ENCODE data around the gene TMEM39B.

Gene TMEM39B

GRCh38 chr1:32047701-32048100 is 25.0 kb upstream of the TMEM39B start:
- H3K4me3 Mint-ChIP-seq: no peak overlapping the region

GRCh38 chr1:32048440-32048839 is 24.3 kb upstream of the TMEM39B start:
- peaks cover 70% of the 10 kb centered on the region for H3K36me3 Mint-ChIP-seq (ENCODE audit: low read depth)
- H3K4me1 Mint-ChIP-seq: no peaks in the 10 kb centered on the region
- H3K27ac Mint-ChIP-seq: no peak overlapping the region
- H3K9me3 Mint-ChIP-seq: no peaks in the 10 kb centered on the region
- H3K4me3 Mint-ChIP-seq: no peak overlapping the region
- TF ChIP-seq CTCF (IDR thresholded peaks at IDR 0.05): no peak
- H3K27me3 Mint-ChIP-seq (ENCODE audit: low read depth, poor library complexity): no peaks in the 10 kb centered on the region
- DNase-seq: no peak

More at GRCh38 chr1:32047701-32048100, 25.0 kb upstream of the TMEM39B start:
- DNase-seq: no peak
- no peak overlapping the region for H3K27ac Mint-ChIP-seq
- no peaks in the 10 kb centered on the region for H3K9me3 Mint-ChIP-seq
- H3K36me3 Mint-ChIP-seq (ENCODE audit: low read depth): peaks cover 63% of the 10 kb centered on the region
- no peak for TF ChIP-seq CTCF (IDR thresholded peaks at IDR 0.05)
- H3K4me1 Mint-ChIP-seq: no peaks in the 10 kb centered on the region
- H3K27me3 Mint-ChIP-seq (ENCODE audit: low read depth, poor library complexity): no peaks in the 10 kb centered on the region

- Mint-ChIP-seq H3K4me1 (no peaks in the 10 kb centered on the region), H3K27me3 (ENCODE audit: low read depth, poor library complexity) (no peaks in the 10 kb centered on the region), H3K36me3 (ENCODE audit: low read depth) (peaks cover 81% of the 10 kb centered on the region), H3K9me3 (no peaks in the 10 kb centered on the region), H3K27ac (peak overlapping the region; percentile 16), H3K4me3 (no peak overlapping the region)
- TF ChIP-seq CTCF (IDR thresholded peaks at IDR 0.05): no peak
- DNase-seq: no peak
Observed at GRCh38 chr1:32051706-32052105, 21.0 kb upstream of the TMEM39B start.

GRCh38 chr1:32052887-32053286 is 19.9 kb upstream of the TMEM39B start:
- TF ChIP-seq CTCF (IDR thresholded peaks at IDR 0.05): no peak
- no peaks in the 10 kb centered on the region for H3K4me1 Mint-ChIP-seq
- H3K36me3 Mint-ChIP-seq (ENCODE audit: low read depth): peaks cover 82% of the 10 kb centered on the region
- H3K9me3 Mint-ChIP-seq: no peaks in the 10 kb centered on the region
- H3K4me3 Mint-ChIP-seq: no peak overlapping the region
- no peaks in the 10 kb centered on the region for H3K27me3 Mint-ChIP-seq (ENCODE audit: low read depth, poor library complexity)
- DNase-seq: no peak
- H3K27ac Mint-ChIP-seq: peak overlapping the region; percentile 61

- Mint-ChIP-seq H3K4me3 (no peak overlapping the region), H3K27me3 (ENCODE audit: low read depth, poor library complexity) (no peaks in the 10 kb centered on the region), H3K4me1 (peaks cover 19% of the 10 kb centered on the region), H3K36me3 (ENCODE audit: low read depth) (peaks cover 82% of the 10 kb centered on the region), H3K9me3 (no peaks in the 10 kb centered on the region), H3K27ac (no peak overlapping the region)
- TF ChIP-seq CTCF (IDR thresholded peaks at IDR 0.05): no peak
- no peak for DNase-seq
Observed at GRCh38 chr1:32055416-32055815, 17.3 kb upstream of the TMEM39B start.

- H3K4me3 Mint-ChIP-seq: no peak overlapping the region
- no peaks in the 10 kb centered on the region for H3K27me3 Mint-ChIP-seq (ENCODE audit: low read depth, poor library complexity)
- TF ChIP-seq CTCF (IDR thresholded peaks at IDR 0.05): no peak
- peaks cover 84% of the 10 kb centered on the region for H3K36me3 Mint-ChIP-seq (ENCODE audit: low read depth)
- peaks cover 31% of the 10 kb centered on the region for H3K4me1 Mint-ChIP-seq
- no peaks in the 10 kb centered on the region for H3K9me3 Mint-ChIP-seq
- peak overlapping the region; percentile 84 for H3K27ac Mint-ChIP-seq
- no peak for DNase-seq
Observed at GRCh38 chr1:32056598-32056997, 16.1 kb upstream of the TMEM39B start.
